GM18526 (cell line): ENCODE data around the gene ALDH18A1.

ENCODE experiments used
- POLR2A ChIP-seq: IDR thresholded peaks from 3 replicates; pipeline ENCODE4 v1.6.1; 2011; ENCODE audit not compliant: insufficient read length; ENCODE audit errors: extremely low read depth

The ALDH18A1 gene

DNA sequence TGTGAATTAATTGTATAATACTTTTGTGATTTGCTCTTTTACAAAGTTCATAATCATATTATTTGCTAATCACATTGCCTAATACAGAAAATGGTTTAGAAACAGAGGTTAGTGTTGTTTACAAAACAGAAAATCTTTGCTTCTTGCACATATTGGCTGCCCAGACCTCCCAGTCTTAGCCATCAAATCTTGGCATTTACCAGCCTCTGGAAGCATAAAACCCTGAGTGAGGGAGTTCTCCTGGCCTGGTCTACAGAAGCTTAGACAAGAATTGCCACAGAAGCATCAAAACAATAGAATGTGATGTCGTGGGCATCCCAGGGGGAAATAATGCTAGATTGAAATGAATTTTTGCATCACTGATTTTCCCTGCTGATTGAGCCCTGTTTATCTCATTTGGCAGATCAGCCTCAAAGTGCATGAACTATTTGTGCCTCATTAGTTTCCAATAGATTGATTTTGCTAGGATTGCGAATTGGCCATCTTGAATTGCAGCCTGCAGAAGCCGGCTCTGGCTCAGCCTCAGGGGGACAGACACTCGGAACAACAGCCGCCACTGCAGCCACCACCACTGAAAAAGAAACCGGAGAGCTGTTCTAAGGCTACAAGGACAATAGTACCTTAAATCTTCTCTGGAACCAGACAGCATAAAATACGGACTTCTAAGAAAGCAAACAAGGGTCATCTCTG is 84.2 kb downstream of the ALDH18A1 start:
- TF ChIP-seq POLR2A, result no peak

DNA sequence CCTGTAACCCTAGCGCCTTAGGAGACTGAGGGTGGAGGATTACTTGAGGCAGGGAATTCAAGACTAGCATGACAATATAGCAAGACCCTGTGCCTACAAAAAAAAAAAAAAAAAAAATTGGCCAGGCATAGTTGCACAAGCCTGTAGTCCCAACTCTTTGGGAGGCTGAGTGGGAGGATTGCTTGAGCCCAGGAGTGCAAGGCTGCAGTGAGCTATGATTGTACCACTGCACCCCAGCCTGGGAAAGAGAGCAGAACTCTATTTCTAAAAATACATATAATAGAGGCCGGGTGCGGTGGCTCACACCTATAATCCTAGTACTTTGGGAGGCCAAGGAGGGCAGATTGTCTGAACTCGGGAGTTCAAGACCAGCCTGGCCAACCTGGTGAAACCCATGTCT is 85.1 kb downstream of the ALDH18A1 start:
- TF ChIP-seq POLR2A, result no peak

DNA sequence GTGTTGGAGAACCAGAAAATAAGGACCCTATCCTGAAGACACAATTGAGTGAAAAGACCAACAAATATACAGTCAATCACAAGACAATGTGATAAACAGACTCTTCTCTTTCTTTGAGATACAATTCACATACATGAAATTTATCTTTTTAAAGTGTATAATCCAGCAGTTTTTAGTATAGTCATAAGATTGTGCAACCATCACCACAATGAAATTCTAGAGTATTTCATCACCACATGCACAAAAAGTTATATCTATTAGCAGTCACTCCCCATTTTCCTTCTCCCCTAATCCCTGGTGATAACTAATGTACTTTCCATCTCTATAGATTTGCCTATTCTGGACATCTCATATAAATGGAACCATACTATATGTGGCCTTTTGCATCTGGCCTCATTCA is 87.1 kb downstream of the ALDH18A1 start:
- TF ChIP-seq POLR2A, result no peak

DNA sequence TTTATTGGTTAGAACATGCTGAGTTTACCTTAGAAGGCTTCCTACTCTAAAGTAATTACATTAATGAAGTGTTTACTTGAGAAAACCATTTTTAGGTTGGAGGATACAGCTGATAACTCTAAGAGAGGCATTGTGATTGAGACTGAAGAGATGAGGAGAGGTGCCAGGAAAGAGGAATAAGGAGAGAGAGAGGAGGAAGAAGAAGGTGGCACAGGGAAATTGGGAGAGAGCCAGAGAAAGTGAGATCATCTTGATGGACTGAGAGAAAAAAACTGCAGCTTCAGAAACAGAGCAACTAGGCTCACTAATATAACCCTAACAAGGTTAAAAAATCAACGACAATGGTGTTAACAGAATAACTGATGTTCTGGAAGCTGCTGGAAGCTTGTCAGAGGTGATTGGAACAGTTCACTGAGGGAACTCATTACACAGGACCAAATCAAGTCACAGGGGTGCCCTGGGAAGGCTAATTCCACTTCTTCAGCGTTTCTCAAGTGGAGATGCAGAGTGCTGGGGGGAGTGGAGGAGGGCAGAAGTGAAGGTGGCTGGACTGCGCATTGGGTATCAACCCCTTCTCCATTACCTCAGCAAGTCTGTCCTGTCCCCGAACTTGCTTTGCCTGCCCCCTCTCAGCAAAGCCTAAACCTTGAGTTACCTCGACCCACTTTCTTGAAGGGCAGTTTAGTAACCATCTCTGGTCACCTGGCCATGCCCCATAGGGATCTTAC is 88.4 kb downstream of the ALDH18A1 start:
- TF ChIP-seq POLR2A, result no peak

DNA sequence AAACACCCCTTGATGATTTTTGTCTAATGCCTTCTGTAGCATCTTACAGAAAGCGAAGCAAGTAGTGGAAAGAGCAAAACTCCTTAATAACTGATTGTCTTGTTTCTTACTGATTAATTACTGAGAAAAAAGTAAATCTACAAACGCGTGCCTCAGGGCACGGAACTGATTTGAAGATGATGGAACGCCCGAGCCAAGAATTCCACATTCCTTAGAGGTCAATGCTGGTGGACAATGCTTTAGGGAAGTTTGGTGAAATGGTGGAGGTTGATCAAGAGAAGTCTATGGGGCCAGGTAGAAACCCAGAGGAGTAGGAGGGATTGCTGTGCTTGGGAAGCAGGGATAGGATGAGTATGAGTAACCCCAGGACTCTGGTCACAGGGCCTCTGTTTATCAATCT is 90.4 kb downstream of the ALDH18A1 start:
- TF ChIP-seq POLR2A, result no peak

DNA sequence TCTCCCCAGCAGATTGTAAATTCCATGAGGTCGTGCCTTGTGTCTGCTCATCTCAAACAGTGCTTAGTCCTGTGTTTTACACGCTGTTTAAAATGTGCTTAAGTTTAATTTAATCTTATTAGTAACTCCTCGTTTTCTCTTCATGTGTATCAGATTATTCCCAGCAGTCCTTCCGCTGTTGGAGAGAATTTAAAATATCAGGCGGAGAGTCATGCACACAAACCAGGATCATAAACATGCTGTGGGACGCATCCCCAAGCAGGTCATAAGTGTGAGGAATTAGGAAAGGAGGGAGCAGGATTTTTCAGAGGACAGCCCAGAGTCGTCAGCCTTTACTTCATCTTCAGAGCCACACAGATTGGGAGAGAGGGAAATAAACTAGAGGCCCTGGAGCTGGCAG is 91.2 kb downstream of the ALDH18A1 start:
- TF ChIP-seq POLR2A, result no peak

DNA sequence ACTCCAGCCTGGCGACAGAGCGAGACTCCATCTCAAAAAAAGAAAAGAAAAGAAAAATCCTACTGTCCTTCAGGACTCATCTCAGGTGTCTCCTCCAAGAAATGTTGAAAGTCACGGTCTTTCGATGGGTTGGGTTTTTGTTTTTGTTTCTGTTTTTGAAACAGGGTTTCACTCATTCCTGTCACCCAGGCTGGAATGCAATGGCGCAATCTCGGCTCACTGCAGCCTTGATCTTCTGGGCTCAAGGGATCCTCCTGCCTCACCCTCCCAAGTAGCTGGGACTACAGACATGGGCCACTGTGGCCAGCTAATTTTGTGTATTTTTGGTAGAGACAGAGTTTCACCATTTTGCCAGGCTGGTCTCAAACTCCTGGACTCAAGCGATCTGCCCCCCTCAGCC is 92.2 kb downstream of the ALDH18A1 start:
- TF ChIP-seq POLR2A, result no peak

DNA sequence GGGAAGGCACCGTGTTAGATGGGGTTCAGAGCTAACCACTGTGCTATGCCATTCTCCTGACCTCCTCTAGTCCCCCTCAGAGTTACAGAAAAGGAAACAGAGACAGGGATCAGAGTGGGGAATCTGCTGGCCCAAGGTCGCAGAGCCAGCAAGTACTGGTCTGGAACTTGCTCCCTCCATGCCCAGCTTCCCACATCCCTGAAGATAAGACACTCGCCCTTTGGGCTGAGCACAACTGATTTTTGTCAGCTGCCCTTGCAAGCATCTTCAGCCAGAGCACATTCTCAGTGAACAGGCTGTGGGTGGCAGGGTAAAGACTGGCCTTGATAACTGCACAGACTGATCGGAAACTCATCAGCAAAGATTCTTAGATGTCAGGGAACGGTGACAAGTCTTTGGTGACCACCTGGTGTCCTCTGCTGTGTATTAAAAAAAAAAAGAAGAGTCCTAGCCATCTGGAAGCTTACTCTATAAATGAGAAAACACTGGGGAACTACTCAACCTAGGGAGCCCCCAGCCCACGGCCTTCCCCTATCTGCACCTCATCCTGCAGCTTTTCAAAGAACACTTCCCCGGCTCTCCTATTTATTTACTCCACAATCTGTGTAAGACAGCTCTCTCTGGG is 94.1 kb downstream of the ALDH18A1 start:
- no peak for TF ChIP-seq POLR2A

DNA sequence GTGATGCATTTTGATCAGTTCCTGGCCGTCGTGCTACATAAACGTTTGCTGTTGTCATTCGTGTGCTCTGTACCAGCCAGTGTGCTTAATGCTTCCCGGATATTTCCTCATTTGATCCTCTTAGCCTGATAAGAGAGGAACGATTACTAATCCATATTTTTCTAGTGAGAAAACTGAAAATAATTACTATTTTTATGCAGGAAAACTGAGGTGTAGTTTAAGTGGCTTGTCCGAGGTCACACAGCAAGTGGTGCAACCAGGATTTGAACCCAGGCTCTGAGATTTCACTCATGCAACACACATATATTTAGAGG is 94.7 kb downstream of the ALDH18A1 start:
- TF ChIP-seq POLR2A, result no peak

DNA sequence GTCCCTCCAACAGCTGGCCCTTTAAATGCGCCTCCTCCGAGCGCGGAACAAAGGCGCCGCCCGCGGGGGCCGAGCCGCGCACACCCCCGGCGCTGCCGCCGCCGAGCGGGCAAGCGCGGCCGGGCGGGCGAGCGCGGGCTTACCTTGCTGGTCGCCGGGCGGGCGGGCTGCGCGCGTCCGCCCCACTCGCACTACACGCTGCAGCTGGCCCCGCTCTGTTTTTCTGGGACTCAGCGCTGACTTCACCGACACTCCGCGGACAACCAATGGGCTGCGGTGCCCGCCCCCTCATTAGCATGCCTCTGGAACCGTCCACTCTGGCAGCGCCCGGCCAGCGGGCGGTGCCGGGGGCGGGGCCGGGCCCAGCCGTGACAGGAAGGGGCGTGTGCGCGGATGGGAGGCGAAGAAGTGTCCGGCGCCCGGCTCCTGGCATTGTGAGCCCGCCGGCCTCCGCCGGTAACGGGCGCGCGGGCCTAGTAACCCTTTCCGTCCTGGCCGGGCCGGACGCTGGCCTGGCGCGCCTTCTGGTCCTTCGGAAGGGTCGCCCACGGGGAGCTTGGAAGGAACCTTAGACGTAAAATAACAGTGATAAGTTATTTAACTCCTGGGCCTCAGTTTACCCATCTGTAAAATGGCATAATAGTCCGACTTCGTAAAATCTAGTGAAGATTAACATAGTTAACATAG is 95.2 kb downstream of the ALDH18A1 start, which contains the start of gene SORBS1:
SORBS1 (minus strand) TSS at position 195 of the 687 bp plus-strand sequence. CDS start 120,236 bp downstream, outside the sequence.
- no peak for TF ChIP-seq POLR2A

DNA sequence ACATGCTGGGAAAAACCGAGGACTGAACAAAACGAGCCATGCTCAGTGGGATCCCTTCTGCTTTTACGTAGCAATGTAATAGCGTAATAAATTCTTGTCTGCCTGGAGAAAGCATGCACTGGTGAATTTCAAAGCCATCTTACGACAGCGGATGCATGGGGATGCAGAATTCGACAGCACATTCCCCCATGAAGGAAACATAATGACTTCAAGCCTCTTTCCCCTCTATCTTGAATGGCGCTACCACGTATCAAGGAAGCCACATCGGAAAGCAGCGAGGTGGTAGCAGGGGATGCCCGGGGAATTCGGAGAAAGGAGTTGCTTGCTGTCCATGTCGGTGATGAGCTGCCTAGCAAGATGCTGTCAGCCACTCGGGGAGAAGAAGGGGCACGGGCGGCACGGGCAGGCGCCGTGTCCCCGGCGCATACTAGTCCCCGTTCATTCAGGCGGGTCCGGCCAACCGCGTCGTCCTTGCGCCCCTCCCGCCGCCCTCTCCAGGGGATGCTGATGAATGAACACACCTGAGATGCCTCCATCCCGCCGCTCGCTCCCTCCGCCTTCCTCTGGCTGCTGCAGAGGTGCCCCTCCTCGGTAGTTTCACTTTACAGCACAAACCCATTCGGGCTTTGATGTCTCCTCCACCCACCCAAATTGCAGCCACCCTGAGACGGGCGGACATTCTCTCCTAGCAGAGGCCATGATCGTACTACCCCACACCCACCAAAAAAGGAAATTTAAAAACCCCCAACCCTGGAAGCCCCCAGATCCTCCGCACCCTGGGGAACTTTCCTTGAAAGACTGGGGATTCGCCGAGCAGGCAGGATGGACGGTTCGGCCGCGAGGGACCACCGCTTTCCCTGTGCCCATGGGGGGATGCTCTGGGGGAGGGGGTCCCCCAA is 96.0 kb downstream of the ALDH18A1 start:
- TF ChIP-seq POLR2A, result no peak

DNA sequence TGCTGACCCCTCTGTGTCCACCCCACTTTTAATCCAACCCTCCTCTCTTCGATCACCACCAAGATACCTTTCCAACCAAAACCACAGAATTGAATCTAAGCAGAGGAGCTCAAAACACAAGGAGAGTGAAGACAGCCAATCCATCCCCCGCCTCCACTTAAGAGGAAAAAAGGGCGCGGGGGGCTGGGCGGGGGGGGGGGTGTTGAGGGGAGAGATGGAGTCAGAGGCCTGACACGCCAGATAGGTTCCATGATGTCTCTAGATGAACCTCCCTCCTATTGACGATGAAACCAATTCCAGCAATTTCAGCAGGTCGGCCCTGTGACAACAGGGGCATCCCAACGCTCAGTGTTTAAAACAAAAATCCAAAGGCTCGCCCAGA is 96.6 kb downstream of the ALDH18A1 start:
- TF ChIP-seq POLR2A, result no peak

DNA sequence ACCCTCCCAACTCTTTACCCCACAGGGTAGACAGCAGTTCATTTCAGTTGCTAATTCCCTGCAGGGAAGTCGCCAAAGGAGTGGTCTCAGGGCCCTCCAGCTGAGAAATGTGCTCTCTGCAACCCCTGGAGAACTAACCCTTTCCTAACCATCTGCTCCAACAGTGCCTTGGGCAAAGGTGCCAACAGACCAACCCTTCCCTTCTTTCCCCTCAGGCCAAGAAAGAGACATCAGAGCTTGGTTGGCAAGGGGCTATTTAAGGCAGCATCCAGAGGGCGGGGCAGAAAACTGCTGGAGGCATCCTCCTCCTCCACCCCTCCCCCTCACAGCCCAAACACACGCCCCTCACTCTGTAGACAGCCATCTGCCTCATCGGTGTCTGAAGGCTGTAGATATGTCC is 97.0 kb downstream of the ALDH18A1 start:
- no peak for TF ChIP-seq POLR2A

DNA sequence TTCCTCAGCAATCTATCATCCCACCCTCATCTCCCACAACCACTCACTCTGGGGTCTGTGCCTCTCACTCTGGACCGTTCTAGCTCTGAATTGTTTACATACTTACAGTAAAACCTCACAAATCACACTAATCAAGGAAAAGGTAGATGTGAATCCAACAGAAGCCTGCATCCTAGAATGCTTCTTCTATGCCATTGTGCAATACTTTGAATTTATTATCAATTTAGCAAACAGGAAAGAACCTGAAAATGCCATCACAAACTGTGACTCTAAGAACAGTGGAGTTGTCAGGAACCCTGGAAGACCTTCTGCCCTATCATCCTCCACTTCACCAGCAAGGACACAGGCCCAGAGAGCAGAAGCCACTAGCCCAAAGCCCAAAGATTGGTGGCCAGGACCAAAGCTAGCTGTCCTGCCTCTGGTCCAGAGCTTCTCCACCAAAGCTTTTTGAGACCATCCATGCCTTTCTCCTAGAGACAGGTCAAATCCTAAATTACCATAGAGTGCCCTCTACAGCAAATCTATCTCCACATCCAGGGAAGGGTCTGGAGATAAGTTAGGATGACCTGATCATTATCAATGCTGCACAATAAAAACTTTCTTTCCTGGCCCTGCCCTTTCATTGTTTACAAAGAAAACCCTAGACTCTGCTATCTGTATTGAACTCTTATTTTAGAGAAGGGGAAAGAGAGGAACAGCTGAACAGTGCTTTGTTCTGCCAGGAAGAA is 97.8 kb downstream of the ALDH18A1 start:
- TF ChIP-seq POLR2A, result no peak
